AG08396 (cell line): Measurements from ENCODE around the gene CNPY1.

Source experiments
- DNase-seq: peaks from one replicate; pipeline ENCODE4 v3.0.0; 2012; ENCODE audit warnings: low spot score, mixed read lengths

The CNPY1 gene

DNA sequence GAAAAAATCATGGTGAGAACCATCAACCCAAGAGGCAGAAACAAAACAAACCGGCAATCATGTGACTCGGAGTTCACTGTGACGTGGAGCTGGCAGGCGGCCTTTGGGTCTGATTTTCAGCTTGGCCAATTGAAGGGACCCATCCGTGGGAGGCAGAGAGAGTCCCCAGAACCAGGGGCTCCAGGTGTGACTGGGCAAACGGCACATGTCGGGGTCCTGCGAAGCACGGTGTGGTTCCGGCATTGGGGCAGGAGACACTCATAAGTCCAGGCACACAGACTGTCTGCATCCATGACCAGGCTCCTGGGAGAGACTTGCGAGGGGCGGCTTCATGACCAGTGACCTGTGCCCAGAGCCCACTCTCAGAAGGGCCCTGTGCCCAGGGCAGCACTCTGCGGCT is 12.6 kb upstream of the CNPY1 start:
- DNase-seq: no peak

DNA sequence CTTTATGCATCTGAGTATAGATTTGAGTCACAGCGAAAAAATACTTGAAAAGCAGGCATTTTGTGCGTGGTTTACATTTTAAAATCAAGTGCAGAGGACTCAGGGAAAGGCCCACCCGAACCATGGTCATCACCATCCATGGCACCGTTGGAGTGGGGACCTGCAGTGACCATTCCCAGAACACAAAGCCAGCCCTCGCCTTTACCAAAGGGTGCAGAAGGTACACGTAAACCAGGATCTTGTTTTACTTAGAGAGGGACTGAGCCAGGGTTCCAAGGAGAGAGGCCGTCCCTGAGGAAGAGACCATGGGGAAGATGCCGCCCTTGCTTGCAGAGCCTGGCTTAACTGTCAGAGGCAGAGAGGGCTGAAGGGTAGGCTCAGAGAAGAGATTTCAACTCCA is 12.0 kb upstream of the CNPY1 start:
- no peak for DNase-seq

- no peak for DNase-seq
Measured at GRCh38 chr7:155557778-155558177, 11.4 kb upstream of the CNPY1 start.

- no peak for DNase-seq
Measured at GRCh38 chr7:155556763-155557162, 10.4 kb upstream of the CNPY1 start.

DNA sequence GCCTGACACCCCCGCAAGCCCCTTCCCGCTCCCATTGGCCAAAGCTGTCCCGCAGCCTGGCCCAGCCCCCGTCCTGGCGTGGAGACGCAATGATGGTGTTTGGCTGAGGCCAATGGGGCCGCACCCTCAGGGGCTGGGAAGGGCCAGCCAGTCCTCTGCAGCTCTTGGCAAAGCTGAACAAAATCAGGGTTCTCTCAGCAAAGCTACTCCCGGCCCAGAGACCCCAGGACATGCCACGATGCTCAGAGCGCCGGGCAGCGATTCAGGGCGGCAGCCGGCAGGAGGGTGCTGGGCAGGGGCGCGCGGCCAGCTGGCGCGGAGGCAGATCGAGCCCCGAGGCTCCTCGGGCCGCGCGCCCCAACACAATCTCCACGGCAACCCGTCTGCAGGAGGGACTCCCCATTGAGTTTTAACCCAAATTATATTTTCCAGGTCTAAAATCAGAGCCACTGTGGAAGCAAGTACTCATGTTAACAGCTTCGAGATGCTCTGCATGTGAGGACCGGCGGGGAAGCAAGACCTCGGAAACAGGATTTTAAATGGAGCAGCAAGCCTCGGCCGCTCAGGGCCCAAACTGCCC is 8.8 kb upstream of the CNPY1 start:
- DNase-seq: no peak

DNA sequence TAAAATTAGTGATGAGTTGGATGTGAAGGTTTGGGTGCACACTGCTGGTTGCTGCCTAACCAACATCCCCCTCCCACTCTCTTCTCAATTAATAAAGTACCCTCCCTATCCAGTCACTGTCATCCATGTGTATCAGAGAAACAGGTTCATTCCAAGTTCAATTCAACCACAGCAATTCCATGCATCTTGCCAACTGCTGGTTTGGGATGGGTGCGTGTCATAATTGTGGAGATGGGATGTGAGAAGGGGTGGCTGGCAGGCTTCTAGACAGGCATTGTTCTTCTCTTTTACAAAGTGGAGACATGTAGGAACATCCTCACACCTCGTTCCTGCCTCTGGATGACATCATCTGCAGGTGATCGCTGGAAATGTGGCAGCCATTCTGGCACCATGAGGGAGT is 7.5 kb upstream of the CNPY1 start:
- no peak for DNase-seq

- DNase-seq: no peak
Measured at GRCh38 chr7:155551785-155552611, 5.6 kb upstream of the CNPY1 start.

GRCh38 chr7:155550916-155551315 is 4.6 kb upstream of the CNPY1 start:
- DNase-seq: no peak

- no peak for DNase-seq
Measured at GRCh38 chr7:155549226-155549625, 2.9 kb upstream of the CNPY1 start.

GRCh38 chr7:155547161-155547791 is 917 bp upstream of the CNPY1 start:
- no peak for DNase-seq

- no peak for DNase-seq
Measured at GRCh38 chr7:155545348-155545747, 1.0 kb downstream of the CNPY1 start.

GRCh38 chr7:155544485-155544884 is 1.9 kb downstream of the CNPY1 start:
- no peak for DNase-seq

GRCh38 chr7:155543926-155544325 is 2.4 kb downstream of the CNPY1 start:
- no peak for DNase-seq

- no peak for DNase-seq
Measured at GRCh38 chr7:155543011-155543876, 3.1 kb downstream of the CNPY1 start.

DNA sequence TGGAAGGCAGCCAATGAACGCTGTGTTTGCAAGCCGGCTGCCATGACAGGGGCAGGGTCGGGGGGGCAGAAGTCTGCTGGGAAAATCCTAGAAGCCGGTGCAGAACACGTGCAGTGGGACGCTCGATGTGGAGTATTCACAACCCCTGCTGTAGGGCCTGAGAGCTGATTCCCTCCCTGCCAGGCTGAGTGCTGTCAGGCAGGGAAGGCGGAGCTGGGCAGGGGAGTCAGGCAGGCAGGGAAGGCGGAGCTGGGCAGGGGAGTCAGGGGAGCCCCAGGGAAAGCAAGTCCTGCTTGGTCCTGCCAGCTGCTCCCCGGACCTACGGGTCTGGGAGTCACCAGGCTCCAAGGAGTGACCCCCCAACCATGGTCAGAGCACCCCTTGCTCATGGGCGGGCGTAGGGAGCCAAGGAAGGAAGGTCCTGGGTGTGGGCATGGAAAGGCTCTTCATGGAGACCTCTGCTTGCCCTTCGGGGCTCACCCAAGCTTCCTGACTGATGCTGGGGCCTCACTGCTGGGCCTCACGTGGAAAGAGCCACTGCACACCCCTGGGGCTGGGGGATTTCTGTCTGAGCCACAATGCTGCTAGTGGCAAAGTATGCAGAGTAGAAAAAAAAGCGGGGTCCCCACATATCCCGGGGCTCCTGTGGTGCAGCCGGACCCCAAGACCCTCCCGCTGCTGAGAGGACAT is 4.2 kb downstream of the CNPY1 start:
- DNase-seq: no peak

GRCh38 chr7:155540553-155540952 is 5.8 kb downstream of the CNPY1 start:
- DNase-seq: no peak

- no peak for DNase-seq
Measured at GRCh38 chr7:155538293-155538692, 8.1 kb downstream of the CNPY1 start.

DNA sequence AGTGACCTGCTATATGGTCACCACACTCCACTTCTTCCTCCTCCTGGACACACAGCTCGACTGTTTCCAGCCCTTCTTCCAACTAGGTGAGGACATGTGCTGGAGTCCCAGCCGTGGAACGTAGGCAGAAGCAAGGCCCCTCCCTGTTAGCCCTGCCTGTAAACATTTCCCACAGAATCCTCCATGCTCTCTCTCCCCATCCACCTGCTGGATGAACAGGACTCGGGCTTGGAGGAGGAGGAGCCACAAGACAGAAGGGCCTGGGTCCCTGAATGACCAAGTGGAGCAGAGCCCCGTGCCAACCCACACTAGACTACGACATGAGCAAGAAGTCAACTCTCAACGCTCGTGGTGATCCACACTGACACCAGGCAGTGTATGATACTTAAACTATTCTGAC is 9.9 kb downstream of the CNPY1 start:
- DNase-seq: no peak

- no peak for DNase-seq
Measured at GRCh38 chr7:155534691-155535090, 11.7 kb downstream of the CNPY1 start.

DNA sequence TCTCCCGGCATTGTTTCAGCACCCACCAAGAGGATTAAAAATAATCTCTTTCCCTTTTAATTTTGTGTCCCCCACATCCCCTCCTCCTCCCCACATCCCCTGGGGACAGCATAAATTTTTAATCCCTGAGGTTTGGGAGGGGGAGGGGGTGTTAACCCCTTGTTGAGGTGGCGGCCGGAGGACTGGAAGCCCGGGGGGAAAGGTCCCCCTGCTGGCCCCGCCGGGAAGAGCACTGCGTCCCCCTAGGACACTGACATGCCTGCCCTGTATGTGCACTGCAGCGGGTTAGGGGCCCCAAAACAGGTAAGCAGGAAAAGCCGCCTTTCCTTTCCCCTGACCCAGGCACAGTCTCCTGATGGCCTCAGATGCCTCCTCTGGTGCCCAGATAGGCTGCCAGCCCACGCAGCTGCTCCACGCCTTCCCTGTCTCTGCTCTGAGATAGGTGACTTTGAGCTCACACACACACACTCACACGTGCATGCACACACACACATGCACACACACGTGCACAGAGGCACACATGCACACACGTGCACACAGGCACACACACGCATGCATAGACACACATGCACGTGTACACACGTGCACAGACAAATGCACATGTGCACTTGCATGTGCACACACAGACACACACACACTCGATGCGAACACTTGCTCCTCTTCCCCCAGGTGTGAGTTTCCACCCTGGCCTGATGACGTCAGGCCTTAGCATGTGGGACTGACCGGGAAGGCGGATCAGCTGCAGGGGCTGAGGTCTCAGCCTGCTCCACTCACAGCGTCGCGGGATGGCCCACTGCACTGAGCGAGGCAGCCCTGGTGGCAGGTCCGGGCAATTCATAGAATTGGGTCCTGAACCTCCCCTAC is 12.3 kb downstream of the CNPY1 start:
- DNase-seq: peak; percentile 57
